Measurements from ENCODE around the gene SERINC1. TPM values are rescaled to one million over a fixed set of nuclear protein-coding genes. Genes with fewer than 3 reads are reported as not detected.
A peak's percentile ranks its signal among the peaks of the same experiment; 100 is the strongest.

Gene SERINC1
- total and polyA plus RNA-seq, 9 of the 15 experiments (the other 6 are each of a cell fraction or from before 2014, with no cell fraction given): 28.8 to 64.6 (median 39.7) TPM

- in situ Hi-C loops (cut with MboI) (loop anchor here (10.0 kb wide), 1 partner anchor 352 kb away; no protein-coding TSS in a partner anchor), intact Hi-C loops (cut with micrococcal nuclease) (no loop called here)
- BruUV-seq (replicated peaks): no TSS peak
- no peak overlapping the region for H2AFZ ChIP-seq (ENCODE audit: low read depth, low read length)
- H3K4me1 ChIP-seq (replicated peaks in 1 of 2; ENCODE audit: control insufficient read depth in 2 of 2, insufficient read depth in 2 of 2, low read length in 2 of 2): no peaks in the 10 kb centered on the region
- ChIA-PET POLR2A (interaction anchor here (0.9 to 1.8 kb wide), 2 partner anchors 48 to 81 kb away, joined by 3 to 5 read pairs; no protein-coding TSS in a partner anchor), CTCF (ENCODE audit: low intra/inter-chr PET ratio) (no interaction called here)
- peak; percentile 48 to 71; a peak in 3 of 4 replicates for TF ChIP-seq MNT (conservative IDR thresholded peaks at IDR 0.05)
- no peak for TF ChIP-seq ZC3H4 (CRISPR knock-in tag; IDR thresholded peaks at IDR 0.05; ENCODE audit: borderline replicate concordance)
- peak; percentile 36 for TF ChIP-seq NFYB (IDR thresholded peaks at IDR 0.05; ENCODE audit: extremely low read depth, insufficient read length)
- no peak for TF ChIP-seq JUNB (CRISPR knock-in tag; conservative IDR thresholded peaks at IDR 0.05)
- TF ChIP-seq SAFB (IDR thresholded peaks at IDR 0.05; ENCODE audit: borderline replicate concordance, low read depth, low read length): no peak
- peak; percentile 56; the same call in 1 of the 2 replicates for TF ChIP-seq BHLHE40 (IDR thresholded peaks at IDR 0.05; ENCODE audit: low read length)
- 5% methylated on average over 7 of the region's 7 CpGs for WGBS (ENCODE audit: insufficient coverage, low coverage, missing lambda C conversion rate)
- H3K27me3 ChIP-seq (ENCODE audit: control insufficient read depth in 2 of 2, insufficient read depth in 2 of 2, low read length in 2 of 2): no peaks in the 10 kb centered on the region
- H3K27ac ChIP-seq (ENCODE audit: extremely low read depth, low read depth, low read length): no peak overlapping the region; the same call in 1 of the 3 replicates
- no peaks in the 10 kb centered on the region for H3K9me1 ChIP-seq (ENCODE audit: control insufficient read depth, insufficient read depth, low read length)
- ATAC-seq (peak; percentile 67), FAIRE-seq (no peak), DNase-seq (ENCODE audit: extremely low read depth in 1 of 4, low spot score in 3 of 4) (peak in 2 of 4 experiments; percentile 17 to 33)
- H3K9me3 ChIP-seq (replicated peaks; ENCODE audit: control insufficient read depth, insufficient read depth, low read depth, low read length): no peaks in the 10 kb centered on the region; the same call in 1 of the 2 replicates
- peak overlapping the region; percentile 43 for H3K4me3 ChIP-seq
- no peaks in the 10 kb centered on the region for H3K36me3 ChIP-seq (ENCODE audit: control insufficient read depth, insufficient read depth, low read length)
- H3K9ac ChIP-seq (ENCODE audit: insufficient read depth in 1 of 2, low read depth in 2 of 2, low read length in 2 of 2): peak overlapping the region; percentile 51 to 68; a peak in 3 of 4 replicates
- H4K20me1 ChIP-seq (replicated peaks; ENCODE audit: control insufficient read depth, insufficient read depth, low read length): no peaks in the 10 kb centered on the region
- peaks cover 55% of the 10 kb centered on the region for H3K79me2 ChIP-seq (ENCODE audit: control insufficient read depth, insufficient read depth, low read length)
- H3K4me2 ChIP-seq (ENCODE audit: insufficient read depth, low read length): peak overlapping the region; percentile 57; the same call in 1 of the 2 replicates
These were observed 11.1 kb upstream of the SERINC1 start for GRCh38 chr6:122482750-122483080.
